Adrenal gland (tissue), 5 donors: Measurements from ENCODE around the gene EML2.

ENCODE experiments used
- CTCF ChIP-seq, 6 experiments: fragments of 450-650 bp in 4 of 6; fragments of 200-600 bp in 2 of 6; sonication (generic) in 1 of 6; IDR thresholded peaks; 1 replicate in 5 of 6; 2 replicates in 1 of 6; pipeline versions ENCODE4 v1.5.1 to v1.8.0; 2016 to 2021; ENCODE audit warnings: antibody characterized with exemption in 6 of 6, mild to moderate bottlenecking in 2 of 6, moderate library complexity in 1 of 6
- POLR2A ChIP-seq, 2 donors: fragments of 450-650 bp; IDR thresholded peaks; one replicate each; pipeline ENCODE4 v1.6.1; 2017; ENCODE audit warnings: antibody characterized with exemption in 2 of 2, mild to moderate bottlenecking in 2 of 2, moderate library complexity in 1 of 2
- donor health status: DM: no; HTN: no; CAD: no.

- TF ChIP-seq CTCF (IDR thresholded peaks at IDR 0.05) (no peak), POLR2A (IDR thresholded peaks at IDR 0.05) (no peak)
These were observed 8.7 kb downstream of the EML2 start for GRCh38 chr19:45630463-45630862.
